Mucosa of descending colon (tissue), 3 donors: Measurements from ENCODE around the gene PTPRD. TPM values are rescaled to one million over a fixed set of nuclear protein-coding genes. Genes with fewer than 3 reads are reported as not detected.

Source experiments
- ATAC-seq: fragments of 200-7000 bp; cut with Tn5 transposase; one replicate; pipeline ENCODE4 v1.9.1; 2020; ENCODE audit warnings: mild to moderate bottlenecking, moderate library complexity
- DNase-seq, 3 donors: peaks; one replicate each; pipeline ENCODE4 v3.0.0-alpha.2; 2020
- H3K36me3 ChIP-seq: fragments of 200-600 bp; one replicate; pipeline ENCODE4 v1.8.0; 2021; ENCODE audit warnings: low read depth, mild to moderate bottlenecking
- H3K4me1 ChIP-seq: fragments of 200-600 bp; one replicate; pipeline ENCODE4 v1.8.0; 2021; ENCODE audit warnings: low read depth, mild to moderate bottlenecking
- H3K4me3 ChIP-seq: fragments of 200-600 bp; one replicate; pipeline ENCODE4 v1.8.0; 2021; ENCODE audit warnings: mild to moderate bottlenecking
- H3K9me3 ChIP-seq: fragments of 200-600 bp; one replicate; pipeline ENCODE4 v1.8.0; 2021; ENCODE audit warnings: mild to moderate bottlenecking
- intact Hi-C, 2 donors: fragments of 100-400 bp; cut with DNase I in 1 of 2; cut with micrococcal nuclease in 1 of 2; formaldehyde crosslinking; loops; one replicate each; pipeline versions ENCODE4 v1.11.0 to v1.11.1; 2022; cut with DNase I, micrococcal nuclease
- total RNA-seq, 3 donors: library from RNA; stranded (reverse); fragmentation: NEBNext Ultra II Directional in 2 of 3; extraction: Animal tissue kit (Norgen Biotek cat#: 25700) in 2 of 3; gene quantifications; one replicate each; pipeline versions ENCODE4 v1.2.1 to v1.2.4, GENCODE V29; 2021 to 2023
- TF ChIP-seq, protein P1 (sequence below): fragments of 200-600 bp; IDR thresholded peaks from one replicate; pipeline ENCODE4 v1.8.0; 2022; ENCODE audit warnings: antibody characterized with exemption, mild to moderate bottlenecking
- donor health status: DM: no; HTN: no; CAD: no; lungs with moderate emphysema.
- donor health status: DM: no; HTN: no; CAD: no.
- donor health status: DM: no; HTN: yes; CAD: no.

Gene PTPRD
- total RNA-seq, 3 donors from 2014 or later = 52.7 to 128 (median 113) TPM

DNA sequence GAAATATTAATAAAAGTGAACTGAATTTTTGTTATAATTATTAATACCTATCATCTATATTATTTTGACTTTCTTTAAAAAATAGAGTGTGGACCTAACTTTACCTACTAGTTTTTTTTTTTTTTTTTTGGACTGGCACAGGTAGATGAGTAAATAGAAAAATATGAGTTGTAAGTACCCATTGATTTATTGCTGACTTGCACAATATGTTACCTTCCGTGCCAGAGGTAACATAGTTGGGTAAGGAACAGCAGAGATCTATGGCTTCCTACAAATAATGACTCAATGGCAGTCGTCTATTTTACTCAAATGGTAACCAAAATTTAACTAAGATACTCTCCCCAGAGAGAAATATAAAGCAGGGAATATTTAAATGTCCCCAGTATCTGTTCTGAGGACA, 1212.8 kb downstream of the PTPRD start:
- H3K36me3 ChIP-seq = no peaks in the 10 kb centered on the region
- no peaks in the 10 kb centered on the region for H3K9me3 ChIP-seq
- no peak for ATAC-seq
- intact Hi-C loops = no loop called here
- no peak for DNase-seq
- H3K4me1 ChIP-seq = no peaks in the 10 kb centered on the region
- TF ChIP-seq, protein P1, sequence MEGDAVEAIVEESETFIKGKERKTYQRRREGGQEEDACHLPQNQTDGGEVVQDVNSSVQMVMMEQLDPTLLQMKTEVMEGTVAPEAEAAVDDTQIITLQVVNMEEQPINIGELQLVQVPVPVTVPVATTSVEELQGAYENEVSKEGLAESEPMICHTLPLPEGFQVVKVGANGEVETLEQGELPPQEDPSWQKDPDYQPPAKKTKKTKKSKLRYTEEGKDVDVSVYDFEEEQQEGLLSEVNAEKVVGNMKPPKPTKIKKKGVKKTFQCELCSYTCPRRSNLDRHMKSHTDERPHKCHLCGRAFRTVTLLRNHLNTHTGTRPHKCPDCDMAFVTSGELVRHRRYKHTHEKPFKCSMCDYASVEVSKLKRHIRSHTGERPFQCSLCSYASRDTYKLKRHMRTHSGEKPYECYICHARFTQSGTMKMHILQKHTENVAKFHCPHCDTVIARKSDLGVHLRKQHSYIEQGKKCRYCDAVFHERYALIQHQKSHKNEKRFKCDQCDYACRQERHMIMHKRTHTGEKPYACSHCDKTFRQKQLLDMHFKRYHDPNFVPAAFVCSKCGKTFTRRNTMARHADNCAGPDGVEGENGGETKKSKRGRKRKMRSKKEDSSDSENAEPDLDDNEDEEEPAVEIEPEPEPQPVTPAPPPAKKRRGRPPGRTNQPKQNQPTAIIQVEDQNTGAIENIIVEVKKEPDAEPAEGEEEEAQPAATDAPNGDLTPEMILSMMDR = no peak
- H3K4me3 ChIP-seq = no peak overlapping the region

DNA sequence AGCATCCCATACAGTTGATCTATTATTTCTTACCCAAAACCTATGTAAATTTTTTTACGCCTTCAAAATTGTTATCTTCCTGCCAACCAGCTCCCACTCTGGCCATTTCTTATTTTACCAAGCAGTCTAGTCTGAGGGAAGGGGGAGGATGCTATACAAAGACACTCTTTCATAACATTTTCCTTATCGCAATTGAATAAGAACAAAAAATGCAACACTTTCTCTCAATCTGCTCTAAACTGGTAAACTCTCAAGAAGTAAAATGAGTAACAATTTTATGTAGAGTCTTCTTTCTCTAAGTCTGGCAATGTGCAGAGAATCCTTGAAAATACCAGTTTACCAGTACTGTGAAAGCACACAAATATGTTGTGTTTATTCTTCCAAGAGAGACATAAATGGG, 1216.3 kb downstream of the PTPRD start:
- Histone ChIP-seq H3K9me3 (no peaks in the 10 kb centered on the region), H3K4me3 (no peak overlapping the region), H3K4me1 (peaks cover 7% of the 10 kb centered on the region), H3K36me3 (no peaks in the 10 kb centered on the region)
- DNase-seq = no peak
- ATAC-seq = no peak
- TF ChIP-seq, protein P1 = no peak
- intact Hi-C loops = no loop called here

DNA sequence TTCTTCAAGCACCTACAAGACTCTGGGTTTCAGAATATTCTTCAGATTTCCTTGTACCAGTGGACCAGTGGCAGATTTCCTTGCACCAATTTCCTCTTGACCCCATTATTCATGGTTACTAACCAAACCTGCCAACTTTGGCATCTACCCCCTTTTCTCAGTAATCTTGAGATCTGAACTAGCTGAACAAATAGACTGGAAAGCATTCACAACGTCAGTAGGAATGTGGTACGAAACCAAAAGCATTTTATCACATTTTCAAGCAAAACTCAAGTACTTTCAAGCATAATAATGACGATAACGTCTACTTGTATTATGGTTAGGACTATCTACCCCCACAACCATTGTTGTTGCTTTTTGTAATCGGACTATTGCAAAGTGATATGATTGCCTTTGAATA, 1217.3 kb downstream of the PTPRD start:
- Histone ChIP-seq H3K9me3 (no peaks in the 10 kb centered on the region), H3K4me3 (no peak overlapping the region), H3K4me1 (peaks cover 7% of the 10 kb centered on the region), H3K36me3 (no peaks in the 10 kb centered on the region)
- intact Hi-C loops = no loop called here
- TF ChIP-seq, protein P1 = no peak
- ATAC-seq (no peak), DNase-seq (no peak)

DNA sequence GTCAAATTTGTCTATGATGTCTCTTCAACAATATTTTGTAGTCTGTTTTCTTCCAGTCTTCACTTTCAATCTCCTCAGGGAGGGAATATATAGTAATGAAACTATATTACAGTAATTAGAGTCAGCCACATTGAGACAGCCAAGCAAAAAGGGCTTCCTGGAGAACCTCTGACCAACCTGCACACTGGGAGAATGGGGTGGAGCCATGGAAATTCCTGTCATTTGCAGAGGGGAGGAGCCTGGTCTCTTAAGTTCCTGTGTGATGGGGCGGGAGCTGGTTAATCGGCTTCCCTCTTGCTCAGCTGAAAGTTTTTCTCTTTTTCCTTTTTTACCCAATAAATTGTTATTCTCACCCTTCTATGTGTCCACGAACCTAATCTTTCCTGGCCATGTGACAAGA, 1220.0 kb downstream of the PTPRD start:
- Histone ChIP-seq H3K36me3 (no peaks in the 10 kb centered on the region), H3K4me1 (peaks cover 7% of the 10 kb centered on the region), H3K9me3 (no peaks in the 10 kb centered on the region), H3K4me3 (no peak overlapping the region)
- TF ChIP-seq, protein P1 = no peak
- peak in 2 of 3 donors; percentile 31 to 60 for DNase-seq
- intact Hi-C loops = no loop called here
- ATAC-seq = peak; percentile 91

DNA sequence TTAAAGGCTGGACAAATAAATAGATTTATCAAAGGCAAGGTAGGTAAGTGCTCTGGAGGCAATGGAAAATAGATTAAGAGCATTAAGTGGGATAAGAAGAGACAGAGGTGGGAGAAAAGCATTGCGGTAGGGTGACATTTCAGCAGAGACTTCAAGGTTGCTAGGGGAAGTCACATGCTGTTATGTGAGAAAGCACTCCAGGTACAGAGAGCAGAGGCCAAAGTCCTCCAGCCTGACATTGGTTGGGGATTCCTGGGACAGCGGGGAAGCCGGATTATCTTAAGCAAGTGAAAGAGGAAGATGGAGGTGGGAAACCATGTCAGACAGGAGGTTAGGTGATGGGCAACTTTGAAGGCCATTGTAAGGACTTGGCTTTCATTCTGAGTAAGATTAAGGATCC, 1222.9 kb downstream of the PTPRD start:
- ATAC-seq (no peak), DNase-seq (no peak)
- H3K4me3 ChIP-seq = no peak overlapping the region
- H3K9me3 ChIP-seq = no peaks in the 10 kb centered on the region
- intact Hi-C loops = no loop called here
- H3K36me3 ChIP-seq = no peaks in the 10 kb centered on the region
- TF ChIP-seq, protein P1 = no peak
- peaks cover 7% of the 10 kb centered on the region for H3K4me1 ChIP-seq

DNA sequence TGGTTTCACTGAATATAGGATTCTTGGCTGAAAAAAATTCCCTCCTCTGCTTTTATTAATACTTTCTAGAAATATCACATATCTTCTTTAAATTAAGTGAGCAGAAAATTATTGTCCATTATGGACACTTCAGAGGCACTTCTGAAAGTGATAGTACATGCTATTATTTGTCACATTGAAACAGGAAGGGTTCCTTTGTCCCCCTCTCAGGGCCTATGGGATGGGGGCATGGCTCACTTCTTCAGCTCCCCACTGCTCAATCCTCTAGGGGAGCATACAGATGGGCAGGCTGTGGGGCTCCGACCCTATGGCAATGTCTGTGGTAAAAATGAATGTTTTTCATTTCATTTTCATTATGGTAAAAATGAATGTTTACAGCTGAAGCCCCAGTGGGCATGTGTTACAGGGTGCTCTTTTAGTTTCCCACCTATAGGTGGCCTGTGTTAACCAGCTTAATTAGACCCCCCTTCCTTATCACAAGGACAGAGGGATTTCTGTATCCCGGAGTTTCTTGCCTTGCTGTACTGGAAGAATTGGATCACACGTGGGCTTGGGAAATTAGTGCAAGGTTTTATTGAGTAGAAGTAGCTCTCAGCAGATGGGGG, 1225.2 kb downstream of the PTPRD start:
- peaks cover 7% of the 10 kb centered on the region for H3K4me1 ChIP-seq
- no peaks in the 10 kb centered on the region for H3K9me3 ChIP-seq
- DNase-seq (no peak), ATAC-seq (no peak)
- H3K36me3 ChIP-seq = no peaks in the 10 kb centered on the region
- H3K4me3 ChIP-seq = no peak overlapping the region
- TF ChIP-seq, protein P1 = no peak
- intact Hi-C loops = no loop called here
